ENCODE results near the gene TFPT. TPM values are rescaled to one million over a fixed set of nuclear protein-coding genes. Genes with fewer than 3 reads are reported as not detected.

TFPT gene
- total RNA-seq, 1 donor from 2014 or later: 6.1 TPM

GRCh38 chr19:54152267-54152666 lies 36.8 kb upstream of the TFPT start:
- no peaks in the 10 kb centered on the region for H3K27me3 ChIP-seq (ENCODE audit: control insufficient read depth, insufficient read depth, low read length)
- no peak overlapping the region for H3K4me3 ChIP-seq (ENCODE audit: low read depth, low read length)
- DNase-seq (ENCODE audit: low read depth): no peak
- no peak for TF ChIP-seq CTCF (IDR thresholded peaks at IDR 0.05; ENCODE audit: insufficient read depth, low read length, severe bottlenecking)
- peaks cover 61% of the 10 kb centered on the region for H3K36me3 ChIP-seq (ENCODE audit: control insufficient read depth, insufficient read depth, low read length)
- FAIRE-seq: no peak

DNA sequence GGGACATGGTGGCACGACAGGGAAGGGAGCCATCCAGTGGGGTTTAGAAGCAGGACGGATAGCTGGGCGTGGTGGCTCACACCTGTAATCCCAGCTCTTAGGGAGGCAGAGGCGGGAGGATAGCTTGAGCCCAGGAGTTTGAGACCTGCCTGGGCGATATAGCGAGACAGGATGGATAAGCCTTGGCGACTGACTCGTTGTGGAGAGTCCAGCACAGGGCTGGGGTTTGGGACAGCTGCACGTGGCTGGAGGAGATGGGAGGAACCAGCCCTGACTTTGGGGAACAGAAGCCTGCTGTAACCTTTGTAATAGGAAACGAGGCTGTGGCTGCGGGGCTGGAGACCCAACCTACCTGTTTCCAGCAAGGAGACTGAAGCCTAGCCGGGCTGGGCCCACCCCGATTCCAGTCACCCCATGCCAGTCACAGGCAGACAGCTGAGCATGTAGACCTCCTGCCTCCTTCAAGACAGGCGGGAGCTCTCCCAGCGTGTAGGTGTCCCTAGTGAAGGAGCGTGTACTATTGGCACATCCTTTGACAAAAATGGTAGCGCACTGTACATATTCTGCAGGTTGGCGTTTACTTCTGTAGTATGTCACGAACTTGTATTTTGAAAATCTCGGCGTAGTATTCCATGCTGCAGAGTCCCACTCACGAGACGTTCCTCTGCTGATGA lies 36.0 kb upstream of the TFPT start:
- no peak overlapping the region for H3K4me3 ChIP-seq (ENCODE audit: low read depth, low read length)
- H3K27me3 ChIP-seq (ENCODE audit: control insufficient read depth, insufficient read depth, low read length): no peaks in the 10 kb centered on the region
- no peak for TF ChIP-seq CTCF (IDR thresholded peaks at IDR 0.05; ENCODE audit: insufficient read depth, low read length, severe bottlenecking)
- DNase-seq (ENCODE audit: low read depth) (no peak), FAIRE-seq (no peak)
- peaks cover 62% of the 10 kb centered on the region for H3K36me3 ChIP-seq (ENCODE audit: control insufficient read depth, insufficient read depth, low read length)

DNA sequence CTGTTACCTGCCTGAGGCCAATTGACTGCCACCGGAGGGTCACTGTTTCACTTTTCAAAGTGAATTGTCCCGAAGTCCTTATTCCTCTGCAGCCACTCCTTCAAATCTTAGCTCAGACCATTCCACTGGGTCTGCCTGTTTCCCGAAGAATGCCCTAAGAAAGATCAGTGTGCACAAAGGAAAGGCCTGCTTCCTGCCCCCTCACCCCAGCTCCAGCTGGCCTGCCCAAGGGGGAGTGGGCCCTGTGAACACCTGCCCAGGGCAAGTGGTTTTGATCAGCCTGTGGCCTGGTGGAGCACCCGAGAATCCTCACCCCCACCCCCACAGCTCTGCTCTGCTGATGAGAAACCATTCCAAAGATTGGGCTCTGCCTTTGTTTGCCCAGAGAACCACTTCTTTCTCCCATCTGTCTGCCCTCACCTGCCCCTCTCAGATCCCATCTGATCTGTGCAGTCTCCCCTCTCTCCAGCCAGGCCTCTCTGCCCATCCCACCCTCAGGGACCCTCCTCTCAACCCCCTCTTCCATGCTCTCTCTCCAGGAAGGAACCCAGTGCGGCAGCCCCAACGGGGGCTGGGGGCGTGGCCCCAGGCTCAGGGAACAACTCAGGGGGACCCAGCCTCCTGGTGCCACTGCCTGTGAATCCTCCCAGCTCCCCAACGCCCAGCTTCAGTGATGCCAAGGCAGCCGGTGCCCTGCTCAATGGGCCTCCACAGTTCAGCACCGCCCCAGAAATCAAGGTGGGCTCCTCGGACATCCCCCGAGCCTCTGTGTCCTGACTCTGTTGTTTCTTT lies 33.8 kb upstream of the TFPT start:
- FAIRE-seq (no peak), DNase-seq (ENCODE audit: low read depth) (no peak)
- H3K27me3 ChIP-seq (ENCODE audit: control insufficient read depth, insufficient read depth, low read length): no peaks in the 10 kb centered on the region
- no peak overlapping the region for H3K4me3 ChIP-seq (ENCODE audit: low read depth, low read length)
- no peak for TF ChIP-seq CTCF (IDR thresholded peaks at IDR 0.05; ENCODE audit: insufficient read depth, low read length, severe bottlenecking)
- peaks cover 63% of the 10 kb centered on the region for H3K36me3 ChIP-seq (ENCODE audit: control insufficient read depth, insufficient read depth, low read length)

- TF ChIP-seq CTCF (IDR thresholded peaks at IDR 0.05; ENCODE audit: insufficient read depth, low read length, severe bottlenecking): no peak
- peaks cover 68% of the 10 kb centered on the region for H3K36me3 ChIP-seq (ENCODE audit: control insufficient read depth, insufficient read depth, low read length)
- H3K27me3 ChIP-seq (ENCODE audit: control insufficient read depth, insufficient read depth, low read length): no peaks in the 10 kb centered on the region
- DNase-seq (ENCODE audit: low read depth) (no peak), FAIRE-seq (no peak)
- no peak overlapping the region for H3K4me3 ChIP-seq (ENCODE audit: low read depth, low read length)
Observed at GRCh38 chr19:54148158-54148557, 32.7 kb upstream of the TFPT start.

GRCh38 chr19:54147676-54148075 lies 32.2 kb upstream of the TFPT start:
- no peaks in the 10 kb centered on the region for H3K27me3 ChIP-seq (ENCODE audit: control insufficient read depth, insufficient read depth, low read length)
- H3K36me3 ChIP-seq (ENCODE audit: control insufficient read depth, insufficient read depth, low read length): peaks cover 69% of the 10 kb centered on the region
- DNase-seq (ENCODE audit: low read depth) (no peak), FAIRE-seq (no peak)
- H3K4me3 ChIP-seq (ENCODE audit: low read depth, low read length): no peak overlapping the region
- TF ChIP-seq CTCF (IDR thresholded peaks at IDR 0.05; ENCODE audit: insufficient read depth, low read length, severe bottlenecking): no peak

Data from bronchial epithelial cell (primary cell).